ENCODE data around the gene KDM6B. TPM values are rescaled to one million over a fixed set of nuclear protein-coding genes. Genes with fewer than 3 reads are reported as not detected.
A peak's percentile ranks its signal among the peaks of the same experiment; 100 is the strongest.

Gene KDM6B
- polyA plus RNA-seq, 1 donor, result 22.5 TPM

- DNase-seq, result no peak
Observed at GRCh38 chr17:7840875-7841274, 6.9 kb downstream of the KDM6B start.

- DNase-seq, result peak; percentile 90
Observed at GRCh38 chr17:7841396-7841914, 7.4 kb downstream of the KDM6B start.

GRCh38 chr17:7841915-7842379 is 7.9 kb downstream of the KDM6B start:
- DNase-seq, result peak; percentile 92

GRCh38 chr17:7842380-7843256 is 8.6 kb downstream of the KDM6B start:
- DNase-seq, result peak; percentile 71

- no peak for DNase-seq
Observed at GRCh38 chr17:7843257-7843535, 9.2 kb downstream of the KDM6B start.

- DNase-seq, result peak; percentile 84
Observed at GRCh38 chr17:7843536-7844291, 9.7 kb downstream of the KDM6B start.

- DNase-seq, result peak; percentile 92
Observed at GRCh38 chr17:7844292-7845154, 10.5 kb downstream of the KDM6B start.

- DNase-seq, result no peak
Observed at GRCh38 chr17:7845359-7846062, 11.5 kb downstream of the KDM6B start.

GRCh38 chr17:7846063-7846735 is 12.2 kb downstream of the KDM6B start:
- DNase-seq, result no peak

GRCh38 chr17:7846765-7847661 is 13.0 kb downstream of the KDM6B start:
- DNase-seq, result no peak

- DNase-seq, result no peak
Observed at GRCh38 chr17:7848131-7848579, 14.1 kb downstream of the KDM6B start.

- no peak for DNase-seq
Observed at GRCh38 chr17:7848739-7849129, 14.7 kb downstream of the KDM6B start.

- no peak for DNase-seq
Observed at GRCh38 chr17:7849130-7849750, 15.2 kb downstream of the KDM6B start.

GRCh38 chr17:7849751-7850504 is 15.9 kb downstream of the KDM6B start:
- no peak for DNase-seq

GRCh38 chr17:7850701-7851437 is 16.9 kb downstream of the KDM6B start:
- no peak for DNase-seq

- peak; percentile 90 for DNase-seq
Observed at GRCh38 chr17:7851438-7852261, 17.6 kb downstream of the KDM6B start.

- no peak for DNase-seq
Observed at GRCh38 chr17:7852262-7852670, 18.2 kb downstream of the KDM6B start.
